Inferior parietal cortex (tissue), 1 donor: ENCODE measurements around the gene EPS8L3.
"Not testable (repeated sequence)": the region's sequence is repeated elsewhere in the genome, so short reads cannot be mapped to it uniquely, and the experiment has no call there.

Experiments used
- DNase-seq: peaks from one replicate; pipeline ENCODE4 v3.0.0-alpha.2; 2016; ENCODE audit errors: extremely low spot score

EPS8L3 gene

GRCh38 chr1:109780982-109781381 lies 17.3 kb upstream of the EPS8L3 start:
- DNase-seq = no peak

DNA sequence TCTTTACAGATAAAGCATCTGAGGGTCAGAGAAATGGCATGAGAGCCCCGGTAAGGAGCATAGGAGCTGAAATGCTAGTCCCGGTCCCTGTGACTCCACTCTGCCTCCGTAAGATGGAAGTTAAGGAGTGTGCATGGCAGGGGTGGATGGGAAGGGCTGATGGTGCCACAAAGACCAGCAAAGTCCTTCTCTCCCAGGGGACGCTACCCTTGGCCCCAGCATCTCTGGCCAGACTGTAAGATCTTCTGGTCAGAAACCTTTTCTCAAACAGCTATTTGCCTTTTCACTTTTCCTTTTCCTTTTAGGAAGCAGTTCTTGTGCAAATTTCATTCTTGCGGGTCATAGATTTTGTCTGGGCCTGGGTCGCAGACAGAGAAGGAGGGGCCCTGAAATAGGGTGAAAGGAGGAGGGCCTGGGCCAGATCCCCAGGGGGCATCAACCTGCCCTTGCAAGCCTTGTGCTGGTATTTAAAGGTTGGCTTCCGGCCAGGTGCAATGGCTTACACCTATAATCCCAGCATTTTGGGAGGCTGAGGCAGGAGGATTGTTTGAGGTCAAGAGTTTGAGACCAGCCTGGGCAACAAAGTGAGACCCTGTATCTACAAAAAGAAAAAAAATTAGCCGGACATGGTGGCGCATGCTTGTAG lies 14.4 kb upstream of the EPS8L3 start:
- no peak for DNase-seq

GRCh38 chr1:109777436-109777835 lies 13.7 kb upstream of the EPS8L3 start:
- DNase-seq = peak; percentile 38

DNA sequence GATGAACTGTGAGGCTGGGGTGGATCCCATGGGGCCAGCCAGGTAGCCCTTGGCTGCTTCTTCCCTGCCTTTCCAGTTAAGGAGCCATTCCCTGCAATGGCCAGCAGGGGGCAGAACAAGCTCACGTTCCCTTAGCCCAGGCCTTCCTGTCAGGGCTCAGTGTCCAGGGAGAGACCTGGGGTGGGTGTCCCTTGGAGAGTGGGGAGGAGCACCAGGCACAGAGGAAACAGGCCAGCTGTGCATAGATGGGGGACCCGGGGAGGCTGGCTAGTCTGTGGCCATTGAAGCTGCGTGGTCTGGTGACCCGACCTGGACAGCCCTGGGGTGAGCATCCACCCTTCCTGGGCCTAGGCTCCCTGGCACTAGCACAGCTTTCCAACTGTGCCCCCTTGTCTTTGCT lies 13.2 kb upstream of the EPS8L3 start:
- peak; percentile 96 for DNase-seq

DNA sequence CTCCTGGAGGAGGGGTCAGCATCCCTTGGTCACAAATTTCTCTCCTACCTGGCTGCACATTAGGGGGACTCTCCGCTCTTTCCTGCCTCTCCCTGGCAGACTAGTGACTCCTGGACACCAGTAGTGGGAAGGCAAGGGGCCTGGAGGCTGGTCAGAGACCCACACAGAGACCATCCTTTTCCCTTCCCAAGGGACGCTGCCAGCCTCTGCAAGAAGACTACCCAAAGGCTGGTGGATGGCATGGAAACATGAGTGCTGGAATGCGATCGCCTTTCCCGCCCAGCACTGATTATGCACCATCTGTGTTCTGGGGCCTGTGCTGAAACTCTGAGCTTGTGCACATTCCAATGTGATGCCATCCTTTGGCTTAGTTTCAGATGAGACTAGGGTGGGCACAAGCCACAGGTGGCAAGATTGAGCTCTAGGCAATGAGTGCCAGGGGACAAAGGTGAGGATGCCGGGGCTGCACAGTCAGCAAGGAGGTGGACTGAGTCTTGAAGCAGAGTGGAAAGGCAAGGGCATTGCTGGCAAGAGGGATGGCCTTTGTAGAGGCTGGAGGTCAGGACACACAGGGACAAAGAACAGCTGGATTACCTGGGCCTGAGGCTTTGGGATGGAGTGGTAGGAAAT lies 12.6 kb upstream of the EPS8L3 start:
- no peak for DNase-seq

DNA sequence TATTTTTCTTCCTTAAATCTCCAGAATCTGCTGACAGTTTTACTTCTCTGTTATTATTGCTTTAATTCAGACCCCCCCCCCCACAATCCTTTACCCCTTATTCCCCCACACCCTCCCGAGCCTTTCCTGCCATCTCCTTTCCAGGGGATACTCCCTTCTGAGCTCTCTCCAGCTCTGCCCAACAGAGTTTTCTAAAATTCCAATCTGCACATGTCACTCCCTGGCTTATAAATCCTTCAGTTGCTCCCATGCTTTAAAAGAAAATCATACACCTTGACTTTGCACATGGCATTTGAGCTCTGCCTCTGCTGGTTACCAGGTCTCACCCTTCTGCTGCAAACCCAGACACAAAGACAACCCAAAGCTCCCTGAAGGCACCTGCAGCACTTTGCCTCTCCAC lies 11.7 kb upstream of the EPS8L3 start:
- no peak for DNase-seq

DNA sequence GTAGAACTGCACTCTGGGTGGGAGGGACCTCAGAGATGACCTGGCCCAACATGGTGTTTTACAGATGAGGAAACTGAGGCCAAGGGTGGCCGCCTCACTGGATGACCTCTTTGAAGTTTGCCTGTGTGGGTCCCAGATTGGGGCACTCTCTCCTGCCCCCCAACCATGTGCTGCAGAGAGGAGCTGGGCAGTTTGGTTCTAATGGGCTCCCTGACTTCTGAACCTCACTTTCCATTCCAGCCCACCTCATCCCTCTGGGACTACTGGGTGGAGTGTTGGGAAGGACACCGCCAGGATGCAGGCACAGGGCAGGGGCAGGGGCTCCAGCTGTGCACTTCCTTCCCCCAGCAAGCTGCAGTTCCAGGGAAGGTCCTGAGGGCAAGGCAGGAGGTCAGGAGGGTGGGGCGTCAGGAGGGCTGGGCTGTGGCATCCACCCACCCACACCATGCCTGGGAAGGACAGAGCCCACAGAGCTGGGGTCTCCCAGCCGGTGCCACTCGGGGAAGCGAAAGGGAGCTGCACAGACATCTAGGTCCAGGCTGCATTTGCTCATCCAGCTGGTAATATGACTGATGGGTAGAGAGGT lies 10.3 kb upstream of the EPS8L3 start:
- no peak for DNase-seq

DNA sequence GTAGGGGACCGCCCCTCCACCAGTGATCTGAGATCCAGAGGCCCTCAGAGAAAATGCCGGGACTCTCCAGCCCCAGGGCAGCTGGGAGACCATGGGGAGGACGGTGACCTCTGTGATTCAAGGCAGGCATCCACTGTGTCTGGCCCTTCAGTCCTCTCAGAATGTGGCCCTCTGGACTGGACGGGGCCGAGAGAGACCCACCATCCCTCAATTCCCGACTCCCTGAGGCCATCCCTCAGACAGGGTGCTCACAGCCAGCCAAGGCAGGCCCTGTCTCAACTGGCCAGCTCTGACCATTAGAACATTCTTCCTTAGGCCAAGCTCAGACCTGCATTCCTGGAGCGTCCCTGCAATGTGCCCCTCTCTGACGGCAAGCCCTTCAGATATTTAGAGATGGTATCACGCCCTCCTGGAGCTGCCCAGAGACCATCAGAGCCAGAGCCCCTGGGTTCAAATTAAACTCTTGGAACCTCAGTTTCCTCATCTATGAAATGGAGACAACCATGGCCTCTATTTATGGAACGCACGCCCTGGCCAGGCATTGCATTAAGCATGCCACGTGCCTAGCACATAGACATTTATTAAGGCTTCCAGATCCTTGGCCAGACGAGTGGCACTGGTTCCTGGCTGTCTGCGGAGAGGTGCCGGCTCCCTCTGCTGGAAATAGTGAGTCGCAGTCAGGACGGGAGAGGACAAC lies 9.6 kb upstream of the EPS8L3 start:
- DNase-seq = peak; percentile 87

DNA sequence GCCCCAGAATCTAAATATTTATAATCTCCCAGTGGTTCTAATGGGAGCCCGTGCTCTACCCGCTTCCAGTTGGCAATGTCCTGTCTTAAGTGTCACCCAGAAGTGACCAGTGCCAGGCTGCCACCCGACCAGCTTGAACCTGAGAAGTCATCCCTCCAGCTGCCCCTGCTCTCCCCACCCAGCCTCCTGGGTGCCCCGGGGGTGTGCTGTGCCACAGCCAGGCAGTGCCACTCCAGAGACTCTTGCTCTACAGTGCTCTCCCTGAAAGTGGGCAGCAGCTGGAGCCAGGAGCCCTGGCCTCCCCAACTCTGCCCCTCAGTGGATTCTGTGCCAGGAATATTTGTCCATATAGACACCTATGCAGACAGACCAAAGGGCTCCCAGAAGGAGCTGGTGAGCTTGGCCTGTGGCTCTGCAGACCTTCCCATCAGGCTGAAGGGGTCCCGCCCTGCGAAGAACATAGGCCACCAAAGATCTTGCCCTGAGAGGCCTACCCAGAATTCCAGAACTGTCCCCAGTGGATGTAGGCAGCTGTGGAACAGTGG lies 9.0 kb upstream of the EPS8L3 start:
- DNase-seq = no peak

GRCh38 chr1:109771712-109772657 lies 8.3 kb upstream of the EPS8L3 start:
- no peak for DNase-seq

- DNase-seq = no peak
These were observed 6.8 kb upstream of the EPS8L3 start for GRCh38 chr1:109770331-109771095.

DNA sequence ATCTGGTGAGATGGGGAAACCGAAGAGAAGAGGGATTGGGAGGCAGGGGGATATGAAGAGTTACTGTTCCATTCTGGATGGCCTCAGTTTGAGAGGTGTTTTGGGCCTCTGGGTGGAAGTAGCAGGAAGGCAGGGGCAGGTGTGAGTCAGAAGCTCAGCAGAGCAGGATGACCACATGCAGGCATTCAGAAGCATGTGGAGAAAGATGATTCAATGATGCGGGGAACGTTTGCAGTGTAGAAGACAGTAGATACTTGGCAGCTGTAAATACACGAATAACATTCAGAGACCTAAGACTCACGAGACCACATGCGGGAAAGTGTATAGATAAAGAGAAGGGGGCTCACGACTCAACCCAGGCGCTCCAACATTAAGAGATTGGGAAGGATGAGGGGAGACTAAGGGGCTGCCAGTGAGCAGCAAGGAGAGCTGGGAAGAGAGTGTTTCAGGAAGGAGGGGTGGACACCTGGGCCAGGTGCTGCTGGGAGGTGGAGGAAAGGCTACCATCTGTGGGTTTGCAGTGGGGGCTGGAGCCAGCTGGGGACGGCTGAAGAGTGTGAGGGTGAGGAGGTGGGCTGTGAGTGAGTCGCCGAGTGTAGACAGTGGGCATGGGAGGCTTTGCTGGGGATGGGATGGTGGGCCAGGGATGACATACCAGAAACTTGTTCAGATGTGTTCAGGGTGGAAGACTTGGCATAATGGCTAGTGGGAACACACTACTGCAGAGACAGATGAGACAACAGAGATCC lies 5.8 kb upstream of the EPS8L3 start:
- no peak for DNase-seq

GRCh38 chr1:109768820-109769219 lies 5.1 kb upstream of the EPS8L3 start:
- DNase-seq = no peak

GRCh38 chr1:109768335-109768650 lies 4.6 kb upstream of the EPS8L3 start:
- no peak for DNase-seq

DNA sequence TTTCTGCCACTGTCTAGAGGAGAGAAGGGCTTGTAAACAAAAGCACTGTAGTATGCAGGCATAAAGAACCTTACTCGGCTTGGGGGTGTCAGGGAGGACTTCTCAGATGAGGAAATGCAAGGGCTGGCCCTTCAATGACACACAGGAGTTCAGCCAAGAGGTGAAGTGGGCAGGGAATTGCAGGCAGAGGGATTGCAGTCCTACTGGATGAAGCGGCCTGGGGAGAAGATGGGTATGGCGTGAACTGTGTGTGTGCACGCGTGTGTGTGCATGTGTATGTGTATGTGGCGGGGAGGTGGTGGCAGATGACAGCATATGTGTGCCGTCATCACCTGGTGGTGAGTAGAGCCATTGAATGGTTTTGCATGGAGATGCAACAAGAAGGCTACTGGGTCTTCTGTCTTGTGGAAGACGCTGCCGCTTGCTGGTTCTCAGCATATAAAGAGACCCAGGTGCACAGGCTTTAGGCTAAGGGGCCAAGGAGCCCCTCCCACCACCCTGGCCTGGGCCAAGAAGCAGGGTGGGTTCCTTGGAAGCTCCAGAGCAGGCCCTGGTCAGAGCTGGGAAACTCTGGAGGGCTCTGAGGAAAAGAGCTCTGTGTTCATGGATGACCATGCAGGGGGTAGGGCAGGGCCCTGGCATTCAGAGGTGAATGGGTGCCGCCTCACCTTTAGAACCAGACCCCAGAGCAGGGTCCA lies 4.1 kb upstream of the EPS8L3 start:
- DNase-seq = no peak

- not testable (repeated sequence) for DNase-seq
These were observed 3.4 kb upstream of the EPS8L3 start for GRCh38 chr1:109766991-109767636.

DNA sequence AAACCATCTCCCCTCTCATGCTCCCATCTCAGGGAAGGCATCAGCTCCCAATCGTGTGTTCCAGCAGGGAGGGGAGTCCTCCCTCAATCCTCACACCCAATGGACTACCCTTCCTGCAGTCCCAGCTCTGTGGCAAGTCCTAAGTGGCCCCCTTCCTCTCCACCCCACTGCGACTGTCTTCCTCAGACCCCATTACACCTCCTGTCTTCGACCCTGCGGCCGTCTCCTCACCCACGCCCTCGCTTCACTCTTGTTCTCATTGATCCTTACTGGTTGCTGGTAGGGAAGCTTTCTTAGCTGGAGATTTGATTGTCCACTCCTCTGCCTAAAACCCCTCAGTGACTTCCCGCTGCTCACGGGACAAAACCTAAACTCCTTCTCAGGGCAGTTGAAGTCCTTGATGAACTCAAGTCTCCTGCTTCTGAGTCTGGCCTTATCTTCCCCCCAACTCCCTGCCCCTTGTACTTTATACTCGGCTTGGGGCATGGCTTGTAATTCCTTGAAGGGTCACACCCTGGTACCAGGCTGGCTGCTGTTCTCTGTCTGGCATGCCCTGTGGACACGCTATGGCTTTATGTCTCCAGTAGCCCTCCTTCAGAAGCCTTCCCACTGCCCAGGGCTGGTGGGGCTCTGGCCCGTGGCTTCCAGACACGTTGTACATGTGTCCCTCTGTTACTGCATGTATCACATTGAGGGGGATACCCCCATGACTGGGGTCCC lies 2.3 kb upstream of the EPS8L3 start:
- DNase-seq = no peak

GRCh38 chr1:109765483-109765815 lies 1.7 kb upstream of the EPS8L3 start:
- DNase-seq = no peak
